Measurements from ENCODE around the gene DIPK1B.

The DIPK1B gene

DNA sequence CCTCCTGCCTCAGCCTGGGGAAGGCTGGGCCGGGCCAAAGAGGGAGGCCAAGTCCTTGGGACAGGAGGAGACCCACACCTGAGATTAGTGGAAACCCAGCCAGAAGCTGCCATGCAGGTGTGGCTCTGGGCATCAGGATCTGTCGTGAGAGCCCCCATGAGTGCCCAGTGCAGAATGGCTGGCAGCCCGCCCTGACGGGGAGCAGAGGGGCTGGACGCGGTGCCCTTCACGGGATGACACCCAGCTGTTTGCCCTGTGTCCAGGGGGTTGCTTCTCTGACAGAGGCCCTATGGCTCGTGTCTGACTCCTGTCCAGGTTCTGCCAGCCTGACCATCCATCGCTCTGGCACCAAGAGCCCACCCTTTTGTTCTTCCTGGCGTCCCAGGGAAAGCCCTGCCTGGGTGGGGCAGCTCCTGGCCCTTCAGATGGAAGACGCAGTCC is 8.5 kb downstream of the DIPK1B start:
- TF ChIP-seq, protein P1, sequence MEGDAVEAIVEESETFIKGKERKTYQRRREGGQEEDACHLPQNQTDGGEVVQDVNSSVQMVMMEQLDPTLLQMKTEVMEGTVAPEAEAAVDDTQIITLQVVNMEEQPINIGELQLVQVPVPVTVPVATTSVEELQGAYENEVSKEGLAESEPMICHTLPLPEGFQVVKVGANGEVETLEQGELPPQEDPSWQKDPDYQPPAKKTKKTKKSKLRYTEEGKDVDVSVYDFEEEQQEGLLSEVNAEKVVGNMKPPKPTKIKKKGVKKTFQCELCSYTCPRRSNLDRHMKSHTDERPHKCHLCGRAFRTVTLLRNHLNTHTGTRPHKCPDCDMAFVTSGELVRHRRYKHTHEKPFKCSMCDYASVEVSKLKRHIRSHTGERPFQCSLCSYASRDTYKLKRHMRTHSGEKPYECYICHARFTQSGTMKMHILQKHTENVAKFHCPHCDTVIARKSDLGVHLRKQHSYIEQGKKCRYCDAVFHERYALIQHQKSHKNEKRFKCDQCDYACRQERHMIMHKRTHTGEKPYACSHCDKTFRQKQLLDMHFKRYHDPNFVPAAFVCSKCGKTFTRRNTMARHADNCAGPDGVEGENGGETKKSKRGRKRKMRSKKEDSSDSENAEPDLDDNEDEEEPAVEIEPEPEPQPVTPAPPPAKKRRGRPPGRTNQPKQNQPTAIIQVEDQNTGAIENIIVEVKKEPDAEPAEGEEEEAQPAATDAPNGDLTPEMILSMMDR (IDR thresholded peaks at IDR 0.05; ENCODE audit: low read depth, low read length), result no peak
- in situ Hi-C loops (cut with HindIII; ENCODE audit: low sequenced_read_pairs), result no loop called here
- H3K4me3 ChIP-seq (ENCODE audit: low read depth, low read length), result no peak overlapping the region
- DNase-seq (ENCODE audit: low read depth, low spot score), result no peak

DNA sequence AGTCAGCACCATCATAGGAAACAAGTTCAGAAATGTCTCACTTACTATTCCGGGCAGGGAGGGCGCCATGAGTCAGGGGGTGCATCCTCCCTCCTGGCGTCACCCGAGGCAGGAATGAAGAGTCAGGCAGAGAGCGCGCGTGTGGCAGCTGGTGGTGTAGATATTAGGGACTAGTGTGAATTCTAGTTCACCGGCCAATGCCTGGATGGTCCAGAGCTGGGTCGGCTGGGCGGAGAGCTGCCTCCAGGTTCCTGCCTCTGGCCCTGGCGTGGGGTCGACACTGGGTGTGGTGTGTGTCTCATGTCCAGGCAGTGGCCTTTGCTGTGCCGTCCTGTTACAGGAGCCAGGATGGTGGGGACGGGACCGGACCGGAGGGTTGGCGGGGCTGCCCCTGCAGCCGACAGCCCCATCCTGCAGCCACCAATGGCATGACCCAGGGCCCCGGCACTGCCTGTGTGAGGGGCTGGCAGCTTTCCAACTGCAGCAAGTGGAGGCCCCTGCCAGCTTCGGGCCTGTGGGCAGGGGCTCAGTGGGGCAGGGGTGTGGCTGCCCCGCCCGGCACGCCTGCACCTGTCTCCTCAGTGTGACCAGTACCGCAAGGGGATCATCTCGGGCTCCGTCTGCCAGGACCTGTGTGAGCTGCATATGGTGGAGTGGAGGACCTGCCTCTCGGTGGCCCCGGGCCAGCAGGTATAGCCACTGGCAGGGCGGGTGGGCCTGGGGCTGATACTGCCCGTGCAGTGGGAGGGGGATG is 9.1 kb downstream of the DIPK1B start:
- H3K4me3 ChIP-seq (ENCODE audit: low read depth, low read length), result no peak overlapping the region
- DNase-seq (ENCODE audit: low read depth, low spot score), result peak; percentile 78
- in situ Hi-C loops (cut with HindIII; ENCODE audit: low sequenced_read_pairs), result no loop called here
- TF ChIP-seq, protein P1 (IDR thresholded peaks at IDR 0.05; ENCODE audit: low read depth, low read length), result no peak

DNA sequence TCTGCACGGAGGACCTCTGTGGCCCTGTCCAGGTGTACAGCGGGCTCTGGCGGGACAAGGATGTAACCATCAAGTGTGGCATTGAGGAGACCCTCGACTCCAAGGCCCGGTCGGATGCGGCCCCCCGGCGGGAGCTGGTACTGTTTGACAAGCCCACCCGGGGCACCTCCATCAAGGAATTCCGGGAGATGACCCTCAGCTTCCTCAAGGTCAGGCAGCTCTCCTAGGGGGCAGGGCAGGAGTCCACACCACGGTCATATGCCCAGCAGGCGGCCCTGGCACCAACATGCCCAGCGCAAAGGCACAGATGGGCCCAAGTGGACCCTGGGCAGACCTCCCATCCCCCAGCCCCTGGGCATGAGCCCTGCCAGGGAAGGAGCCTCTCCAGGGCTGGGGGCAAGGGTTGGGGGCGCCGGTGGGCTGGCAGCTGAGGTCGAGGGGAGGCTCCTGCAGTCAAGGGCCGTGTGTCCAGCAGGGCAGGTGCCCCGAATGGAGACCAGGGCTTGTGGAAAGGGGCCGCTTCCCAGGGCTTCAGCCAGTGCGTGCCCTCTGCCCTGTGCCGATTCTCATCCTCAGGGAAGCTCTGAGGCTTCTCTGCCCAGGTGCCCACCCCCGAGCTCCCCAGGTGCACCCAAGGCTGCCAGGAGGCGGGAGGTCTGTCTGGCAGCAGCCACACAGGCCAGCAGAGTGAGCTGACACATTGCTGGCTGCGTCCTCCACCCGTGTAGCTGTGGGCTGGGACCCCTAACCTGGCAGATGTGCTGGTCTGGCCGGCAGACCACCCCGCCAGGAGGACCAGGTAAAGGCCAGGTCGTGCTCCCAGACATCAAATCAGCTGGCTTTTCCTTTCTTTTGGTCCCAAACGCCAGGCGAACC is 10.0 kb downstream of the DIPK1B start:
- no peak overlapping the region for H3K4me3 ChIP-seq (ENCODE audit: low read depth, low read length)
- no peak for DNase-seq (ENCODE audit: low read depth, low spot score)
- in situ Hi-C loops (cut with HindIII; ENCODE audit: low sequenced_read_pairs), result no loop called here
- TF ChIP-seq, protein P1 (IDR thresholded peaks at IDR 0.05; ENCODE audit: low read depth, low read length), result no peak

DNA sequence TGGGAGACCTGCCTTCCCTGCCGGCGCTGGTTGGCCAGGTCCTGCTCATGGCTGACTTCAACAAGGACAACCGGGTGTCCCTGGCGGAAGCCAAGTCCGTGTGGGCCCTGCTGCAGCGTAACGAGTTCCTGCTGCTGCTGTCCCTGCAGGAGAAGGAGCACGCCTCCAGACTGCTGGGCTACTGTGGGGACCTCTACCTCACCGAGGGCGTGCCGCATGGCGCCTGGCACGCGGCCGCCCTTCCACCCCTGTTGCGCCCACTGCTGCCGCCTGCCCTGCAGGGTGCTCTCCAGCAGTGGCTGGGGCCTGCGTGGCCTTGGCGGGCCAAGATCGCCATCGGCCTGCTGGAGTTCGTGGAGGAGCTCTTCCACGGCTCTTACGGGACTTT is 10.6 kb downstream of the DIPK1B start:
- TF ChIP-seq, protein P1 (IDR thresholded peaks at IDR 0.05; ENCODE audit: low read depth, low read length), result no peak
- DNase-seq (ENCODE audit: low read depth, low spot score), result no peak

DNA sequence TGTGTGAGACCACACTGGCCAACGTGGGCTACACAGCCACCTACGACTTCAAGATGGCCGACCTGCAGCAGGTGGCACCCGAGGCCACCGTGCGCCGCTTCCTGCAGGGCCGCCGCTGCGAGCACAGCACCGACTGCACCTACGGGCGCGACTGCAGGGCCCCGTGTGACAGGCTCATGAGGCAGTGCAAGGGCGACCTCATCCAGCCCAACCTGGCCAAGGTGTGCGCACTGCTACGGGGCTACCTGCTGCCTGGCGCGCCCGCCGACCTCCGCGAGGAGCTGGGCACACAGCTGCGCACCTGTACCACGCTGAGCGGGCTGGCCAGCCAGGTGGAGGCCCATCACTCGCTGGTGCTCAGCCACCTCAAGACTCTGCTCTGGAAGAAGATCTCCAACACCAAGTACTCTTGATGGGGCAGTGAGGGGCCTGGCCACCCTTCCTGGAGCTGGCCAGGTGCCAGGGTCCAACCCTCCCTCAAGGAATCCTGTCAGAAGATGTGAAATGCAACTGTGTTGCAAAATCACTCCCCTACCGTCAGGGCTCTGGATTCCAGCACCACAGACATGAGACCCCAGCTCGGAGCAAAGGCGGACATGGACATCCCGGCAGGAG is 11.1 kb downstream of the DIPK1B start:
- DNase-seq (ENCODE audit: low read depth, low spot score), result no peak
- in situ Hi-C loops (cut with HindIII; ENCODE audit: low sequenced_read_pairs), result no loop called here
- no peak overlapping the region for H3K4me3 ChIP-seq (ENCODE audit: low read depth, low read length)
- TF ChIP-seq, protein P1 (IDR thresholded peaks at IDR 0.05; ENCODE audit: low read depth, low read length), result no peak

More for the DNA sequence above, 10.6 kb downstream of the DIPK1B start:
- in situ Hi-C loops (cut with HindIII; ENCODE audit: low sequenced_read_pairs), result no loop called here
- no peak overlapping the region for H3K4me3 ChIP-seq (ENCODE audit: low read depth, low read length)

DNA sequence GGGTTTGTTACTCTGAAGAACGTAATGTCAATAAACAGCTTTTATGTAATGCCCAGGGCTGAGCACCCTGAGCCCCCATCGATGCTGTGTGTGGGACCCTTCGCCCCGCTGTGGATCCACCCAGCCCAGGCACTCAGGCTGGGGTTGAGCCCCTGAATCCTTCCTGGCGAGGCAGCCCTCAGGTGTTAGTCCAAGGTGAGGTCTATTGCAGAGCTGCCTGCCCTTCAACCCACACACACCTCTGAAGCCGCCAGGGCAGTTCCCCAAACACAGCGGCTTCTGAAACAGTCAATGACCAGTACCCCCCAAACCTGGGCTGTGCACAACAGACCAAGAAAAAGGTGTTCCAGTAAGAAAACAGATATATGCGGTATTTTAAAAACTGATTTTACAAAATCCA is 11.6 kb downstream of the DIPK1B start:
- no peak overlapping the region for H3K4me3 ChIP-seq (ENCODE audit: low read depth, low read length)
- in situ Hi-C loops (cut with HindIII; ENCODE audit: low sequenced_read_pairs), result no loop called here
- TF ChIP-seq, protein P1 (IDR thresholded peaks at IDR 0.05; ENCODE audit: low read depth, low read length), result no peak
- DNase-seq (ENCODE audit: low read depth, low spot score), result no peak

All from astrocyte of the spinal cord (primary cell).